IMR-90 (cell line): ENCODE measurements around the gene OVCA2. TPM values are rescaled to one million over a fixed set of nuclear protein-coding genes. Genes with fewer than 3 reads are reported as not detected.

Experiments used
- ATAC-seq: fragments of 200-7000 bp; cut with Tn5 transposase; 2 replicates; pipeline ENCODE4 v1.9.1; 2020; ENCODE audit warnings: low read depth, mild to moderate bottlenecking, moderate library complexity
- BruUV-seq: library from RNA; stranded (reverse); fragments of 400-500 nt; replicated peaks from 2 replicates; lab custom pipeline; 2021; lab: Mats Ljungman, UMichigan
- CTCF ChIA-PET: fragments of 300-600 bp; formaldehyde crosslinking; extraction: SDS; loops from one replicate; lab custom pipeline; 2021; ENCODE audit warnings: antibody characterized with exemption; lab: Yijun Ruan, JAX
- POLR2A ChIA-PET: fragments of 300-600 bp; sonication (Branson Sonifier 250); formaldehyde crosslinking; loops from one replicate; lab custom pipeline; 2022; ENCODE audit warnings: antibody characterized with exemption; ENCODE audit not compliant: unreplicated experiment; lab: Charles Lee
- DNase-seq: peaks from one replicate; pipeline ENCODE4 v3.0.0; 2013
- H2AFZ ChIP-seq: replicated peaks from 2 replicates; pipeline ENCODE3; 2013; ENCODE audit warnings: low read length, mild to moderate bottlenecking; ENCODE audit not compliant: poor library complexity
- H2AK5ac ChIP-seq: 2 replicates; pipeline ENCODE4 v1.6.1; 2013; ENCODE audit warnings: low read depth, low read length, inconsistent platforms
- H2AK9ac ChIP-seq: replicated peaks from 2 replicates; pipeline ENCODE3; 2013; ENCODE audit warnings: mild to moderate bottlenecking, low read depth, low read length, moderate library complexity; ENCODE audit not compliant: poor library complexity
- H2BK120ac ChIP-seq: 2 replicates; pipeline ENCODE4 v1.6.1; 2013; ENCODE audit warnings: low read depth, low read length, inconsistent platforms
- H2BK15ac ChIP-seq: 3 replicates; pipeline ENCODE4 v1.6.1; 2013; ENCODE audit warnings: low read depth, low read length, inconsistent platforms
- H2BK20ac ChIP-seq: 2 replicates; pipeline ENCODE4 v1.6.1; 2013; ENCODE audit warnings: low read depth, mild to moderate bottlenecking, inconsistent platforms, low read length, moderate library complexity
- H2BK5ac ChIP-seq: 2 replicates; pipeline ENCODE4 v1.6.1; 2013; ENCODE audit warnings: mild to moderate bottlenecking, low read depth, low read length, inconsistent platforms; ENCODE audit not compliant: poor library complexity, severe bottlenecking
- H3K14ac ChIP-seq: replicated peaks from 2 replicates; pipeline ENCODE4 v1.6.1; 2013; ENCODE audit warnings: low read depth, low read length, inconsistent platforms
- H3K18ac ChIP-seq: 2 replicates; pipeline ENCODE4 v1.6.1; 2013; ENCODE audit warnings: low read depth, low read length, control low read depth
- H3K23ac ChIP-seq: 2 replicates; pipeline ENCODE4 v1.6.1; 2013; ENCODE audit warnings: low read depth, low read length, inconsistent platforms
- H3K27ac ChIP-seq: 2 replicates; pipeline ENCODE4 v1.5.1; 2013; ENCODE audit warnings: mild to moderate bottlenecking, control low read depth, low read length; ENCODE audit not compliant: insufficient read depth
- H3K27me3 ChIP-seq: 2 replicates; pipeline ENCODE4 v1.6.1; 2013; ENCODE audit warnings: low read length; ENCODE audit not compliant: control insufficient read depth, insufficient read depth
- H3K36me3 ChIP-seq: 2 replicates; pipeline ENCODE4 v1.6.1; 2013; ENCODE audit warnings: low read length, mixed read lengths; ENCODE audit not compliant: control insufficient read depth, insufficient read depth
- H3K4ac ChIP-seq: 2 replicates; pipeline ENCODE4 v1.6.1; 2013; ENCODE audit warnings: low read depth, low read length, inconsistent platforms
- H3K4me1 ChIP-seq: 2 replicates; pipeline ENCODE4 v1.6.1; 2013; ENCODE audit warnings: low read length, mixed read lengths; ENCODE audit not compliant: control insufficient read depth, insufficient read depth
- H3K4me2 ChIP-seq: 2 replicates; pipeline ENCODE4 v1.6.1; 2013; ENCODE audit warnings: low read depth, mild to moderate bottlenecking, control low read depth, low read length, moderate library complexity
- H3K4me3 ChIP-seq: 2 replicates; pipeline ENCODE4 v1.5.1; 2013; ENCODE audit warnings: low read depth, mild to moderate bottlenecking, control low read depth, low read length, moderate library complexity; ENCODE audit not compliant: insufficient read depth
- H3K56ac ChIP-seq: 2 replicates; pipeline ENCODE4 v1.6.1; 2013; ENCODE audit warnings: low read length, inconsistent platforms; ENCODE audit not compliant: insufficient read depth; ENCODE audit errors: extremely low read depth
- H3K79me1 ChIP-seq, 2 experiments: 2 replicates each; pipeline ENCODE4 v1.6.1; 2013; ENCODE audit warnings: low read length in 2 of 2, inconsistent platforms in 1 of 2, low read depth in 1 of 2
- H3K9ac ChIP-seq: 2 replicates; pipeline ENCODE4 v1.6.1; 2013; ENCODE audit warnings: low read depth, low read length, control low read depth
- H3K9me1 ChIP-seq: 2 replicates; pipeline ENCODE4 v1.6.1; 2013; ENCODE audit warnings: low read length, inconsistent platforms; ENCODE audit not compliant: insufficient read depth
- H3K9me3 ChIP-seq: 2 replicates; pipeline ENCODE4 v1.6.1; 2013; ENCODE audit warnings: low read length; ENCODE audit not compliant: control insufficient read depth, insufficient read depth
- H4K20me1 ChIP-seq: 2 replicates; pipeline ENCODE4 v1.6.1; 2013; ENCODE audit warnings: low read length, inconsistent platforms; ENCODE audit not compliant: insufficient read depth
- H4K5ac ChIP-seq: 2 replicates; pipeline ENCODE4 v1.6.1; 2013; ENCODE audit warnings: mild to moderate bottlenecking, low read depth, low read length, control low read depth
- H4K8ac ChIP-seq, 2 experiments: 2 replicates each; pipeline ENCODE4 v1.6.1; 2013; ENCODE audit warnings: low read depth in 2 of 2, low read length in 2 of 2, control low read depth in 1 of 2, inconsistent platforms in 1 of 2
- H4K91ac ChIP-seq: 2 replicates; pipeline ENCODE4 v1.6.1; 2013; ENCODE audit warnings: low read depth, low read length, inconsistent platforms; ENCODE audit not compliant: insufficient read depth
- BHLHE40 ChIP-seq: fragments of 150-350 bp; IDR thresholded peaks from 2 replicates; pipeline ENCODE4 v1.6.1; 2016; ENCODE audit warnings: mild to moderate bottlenecking, low read depth, low read length
- CHD1 ChIP-seq: IDR thresholded peaks from 2 replicates; pipeline ENCODE4 v1.6.1; 2012; ENCODE audit warnings: low read depth, low read length, improper control_type of control experiment
- MAZ ChIP-seq: IDR thresholded peaks from 2 replicates; pipeline ENCODE4 v1.6.1; 2012; ENCODE audit warnings: low read depth, mild to moderate bottlenecking, low read length, improper control_type of control experiment, moderate library complexity, borderline replicate concordance
- RAD21 ChIP-seq: IDR thresholded peaks from 2 replicates; pipeline ENCODE4 v1.6.1; 2012; ENCODE audit warnings: low read length, improper control_type of control experiment
- RCOR1 ChIP-seq: IDR thresholded peaks from 2 replicates; pipeline ENCODE4 v1.6.1; 2012; ENCODE audit warnings: mild to moderate bottlenecking, low read length, improper control_type of control experiment; ENCODE audit not compliant: insufficient replicate concordance
- RFX5 ChIP-seq: IDR thresholded peaks from 2 replicates; pipeline ENCODE4 v1.8.0; 2012; ENCODE audit warnings: low read depth, mild to moderate bottlenecking, low read length, moderate library complexity
- SMC3 ChIP-seq: fragments of 150-350 bp; IDR thresholded peaks from 2 replicates; pipeline ENCODE4 v1.6.1; 2016; ENCODE audit warnings: low read depth, mild to moderate bottlenecking, antibody characterized with exemption, low read length, moderate library complexity
- USF2 ChIP-seq: fragments of 150-350 bp; IDR thresholded peaks from 2 replicates; pipeline ENCODE4 v1.6.1; 2017; ENCODE audit warnings: mild to moderate bottlenecking, antibody characterized with exemption, low read length, low read depth
- WGBS, 2 experiments: methylation state at CpG; one replicate each; pipeline versions ENCODE4 v1.1.5 to v1.1.7; 2013; ENCODE audit warnings: missing lambda C conversion rate in 2 of 2; ENCODE audit not compliant: insufficient read length in 1 of 2; ENCODE audit errors: extremely low coverage in 2 of 2; 5-methylcytosine and 5-hydroxymethylcytosine counted together
- dilution Hi-C: fragments of 300-500 bp; cut with HindIII; formaldehyde crosslinking; loops from one replicate; pipeline ENCODE4 v1.14.3; 2018; ENCODE audit warnings: low sequenced_read_pairs; ENCODE audit not compliant: unreplicated experiment
- in situ Hi-C: fragments of 300-500 bp; cut with MboI; formaldehyde crosslinking; loops from 3 replicates; pipeline ENCODE4 v1.14.3; 2019; ENCODE audit warnings: low sequenced_read_pairs, inconsistent platforms, mixed read lengths
- intact Hi-C: fragments of 100-400 bp; cut with micrococcal nuclease; formaldehyde crosslinking; loops from 2 replicates; pipeline ENCODE4 v1.10.0; 2022
- polyA plus RNA-seq, 3 experiments: library from polyadenylated mRNA; depleted of rRNA; stranded (reverse); fragments of >200 nt; gene quantifications; 2 replicates each; pipeline ENCODE4 v1.2.3, GENCODE V29; 2012; ENCODE audit warnings: low replicate concordance in 1 of 3
- total RNA-seq: library from RNA; depleted of rRNA; stranded (reverse); fragments of >200 nt; gene quantifications from 2 replicates; pipeline ENCODE4 v1.2.3, GENCODE V29; 2012

OVCA2 gene
- total and polyA plus RNA-seq, 2 of the 4 experiments (the other 2 are of a cell fraction) = 38.7 to 46.9 TPM

GRCh38 chr17:2016494-2016893, 25.3 kb upstream of the OVCA2 start:
- no peak overlapping the region for H2AFZ ChIP-seq
- H3K27me3 ChIP-seq = peaks cover 67% of the 10 kb centered on the region
- no peak overlapping the region for H2AK9ac ChIP-seq
- no peak overlapping the region for H2BK20ac ChIP-seq
- H4K8ac ChIP-seq = no peak overlapping the region
- no peak overlapping the region for H3K18ac ChIP-seq
- H3K9me3 ChIP-seq = peaks cover 2% of the 10 kb centered on the region; the same call in 1 of the 2 replicates
- no peak overlapping the region for H4K91ac ChIP-seq
- H3K9me1 ChIP-seq = no peaks in the 10 kb centered on the region
- no peak overlapping the region for H3K4me2 ChIP-seq
- no peak for DNase-seq
- no peak overlapping the region for H3K27ac ChIP-seq
- in situ Hi-C loops = no loop called here
- H3K9ac ChIP-seq = no peak overlapping the region
- no peak overlapping the region for H3K4me3 ChIP-seq
- no peak overlapping the region for H2AK5ac ChIP-seq
- H3K56ac ChIP-seq = no peak overlapping the region
- ChIA-PET CTCF (no interaction called here), POLR2A (no interaction called here)
- ATAC-seq = no peak
- no peaks in the 10 kb centered on the region for H3K79me1 ChIP-seq
- intact Hi-C loops = no loop called here
- H3K4me1 ChIP-seq = peaks cover 4% of the 10 kb centered on the region; the same call in 1 of the 2 replicates
- H3K36me3 ChIP-seq = no peaks in the 10 kb centered on the region
- no peak overlapping the region for H2BK15ac ChIP-seq
- no peak overlapping the region for H2BK120ac ChIP-seq
- whole genome bisulfite sequencing, 2 experiments = 79% methylated on average over 15 of the region's 20 CpGs; no CpG with 5 or more reads in 1 of the 2 experiments
- dilution Hi-C loops = no loop called here
- no peak for TF ChIP-seq RFX5
- TF ChIP-seq CHD1 = no peak
- TF ChIP-seq RAD21 = no peak
- no peak for TF ChIP-seq MAZ
- TF ChIP-seq SMC3 = no peak
- TF ChIP-seq BHLHE40 = no peak
- TF ChIP-seq RCOR1 = no peak
- TF ChIP-seq USF2 = no peak
- H3K23ac ChIP-seq = no peak overlapping the region
- no peak overlapping the region for H4K5ac ChIP-seq
- no peak overlapping the region for H2BK5ac ChIP-seq
- no TSS peak for BruUV-seq
- H4K20me1 ChIP-seq = no peaks in the 10 kb centered on the region; the same call in 1 of the 2 replicates
- no peak overlapping the region for H3K14ac ChIP-seq
- no peak overlapping the region for H3K4ac ChIP-seq
